ENCODE data around the gene MOB3A.
A peak's percentile ranks its signal among the peaks of the same experiment; 100 is the strongest.
"Not testable (repeated sequence)": the region's sequence is repeated elsewhere in the genome, so short reads cannot be mapped to it uniquely, and the experiment has no call there.

MOB3A gene

DNA sequence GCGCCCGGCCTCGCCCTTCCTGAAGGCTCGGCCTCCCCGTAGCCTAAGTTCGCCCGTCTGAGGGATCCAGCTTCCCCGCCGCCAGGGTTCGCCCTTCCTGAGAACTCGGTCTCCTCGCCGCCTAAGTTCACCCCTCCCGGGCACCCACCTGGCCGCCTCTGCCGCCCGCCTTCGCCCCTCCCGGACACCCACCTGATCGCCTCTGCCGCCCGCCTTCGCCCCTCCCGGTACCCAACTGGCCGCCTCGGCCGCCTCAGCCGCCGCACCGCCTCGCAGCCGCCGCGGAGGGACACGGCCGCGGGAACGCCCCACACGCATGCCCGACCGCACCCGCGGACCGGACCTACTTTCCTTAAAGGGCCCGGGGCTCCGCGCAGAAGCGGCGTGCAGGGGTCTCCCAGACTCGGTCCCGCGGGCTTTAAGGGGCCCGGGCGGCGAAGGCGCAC is at the start of gene MOB3A:
Gene MOB3A, minus strand, starts transcription at position 293 of the 446 bp plus-strand sequence. CDS start 17,766 bp downstream, outside the sequence.
- DNase-seq, result no peak

DNA sequence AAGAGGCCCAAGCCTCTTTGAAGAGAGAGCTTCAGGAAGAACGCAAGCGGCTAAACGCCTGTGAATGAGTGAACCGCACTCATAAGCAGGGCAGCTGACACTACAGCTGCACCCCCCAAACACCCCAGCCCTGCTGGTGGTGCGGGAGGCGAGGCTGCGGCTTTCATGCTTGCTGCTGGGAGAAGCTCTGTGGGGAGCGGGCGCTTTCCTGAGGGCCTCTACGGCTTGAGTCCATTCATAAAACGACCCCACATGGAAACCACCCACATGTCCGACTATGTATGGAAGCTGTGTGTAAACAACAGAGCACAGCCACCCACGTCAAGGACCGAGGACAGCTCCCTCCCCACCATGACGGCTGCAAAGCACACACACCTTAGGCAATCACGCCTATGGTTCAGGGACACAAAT is 49.7 kb upstream of the MOB3A start:
- DNase-seq, result no peak

DNA sequence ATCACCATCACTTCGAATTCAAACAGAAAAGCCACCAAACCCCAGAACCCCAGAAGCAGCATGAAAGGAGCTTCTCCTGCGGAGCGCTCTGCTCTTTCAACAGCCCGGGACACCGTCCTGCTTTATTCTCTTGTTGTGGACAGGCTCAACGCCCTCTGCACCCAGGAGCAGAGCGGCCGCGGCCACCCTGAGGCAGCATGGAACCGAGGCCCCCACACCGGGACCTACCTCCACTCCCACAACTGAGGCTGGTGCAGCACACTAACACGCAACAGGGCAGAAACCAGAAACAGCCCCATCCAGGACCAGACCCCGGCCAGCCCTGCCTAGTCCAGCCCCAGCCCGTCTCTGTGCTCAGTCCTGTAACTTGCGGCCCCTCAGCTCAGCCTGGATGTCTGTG is 48.1 kb upstream of the MOB3A start:
- no peak for DNase-seq

DNA sequence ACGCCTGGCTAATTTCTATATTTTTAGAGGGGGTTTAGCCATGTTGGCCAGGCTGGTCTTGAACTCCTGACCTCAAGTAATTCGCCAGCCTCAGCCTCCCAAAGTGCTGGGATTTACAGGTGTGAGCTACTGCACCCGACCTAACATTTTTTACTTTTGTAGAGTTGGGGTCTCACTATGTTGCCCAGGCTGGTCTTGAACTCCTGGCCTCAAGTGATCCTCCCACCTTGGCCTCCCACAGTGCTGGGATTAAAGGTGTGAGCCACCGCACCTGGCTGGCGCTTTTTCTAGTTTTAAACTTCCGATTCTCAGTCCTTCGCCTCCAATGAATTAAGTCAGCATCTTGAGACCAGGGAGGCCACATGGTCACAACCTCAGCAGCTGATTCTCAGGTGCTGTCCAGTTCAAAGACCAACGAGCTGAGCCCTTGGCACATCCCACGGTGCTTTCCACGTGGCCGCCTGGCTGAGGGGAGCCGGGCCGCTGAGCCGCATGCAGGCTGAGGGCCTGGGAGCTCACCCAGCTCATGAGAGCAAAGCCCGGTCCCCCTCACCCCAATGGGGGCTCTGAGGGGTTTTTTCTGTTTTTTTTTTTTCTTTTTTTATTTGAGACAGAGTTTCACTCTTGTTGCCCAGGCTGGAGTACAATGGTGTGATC is 46.2 kb upstream of the MOB3A start:
- DNase-seq, result no peak

DNA sequence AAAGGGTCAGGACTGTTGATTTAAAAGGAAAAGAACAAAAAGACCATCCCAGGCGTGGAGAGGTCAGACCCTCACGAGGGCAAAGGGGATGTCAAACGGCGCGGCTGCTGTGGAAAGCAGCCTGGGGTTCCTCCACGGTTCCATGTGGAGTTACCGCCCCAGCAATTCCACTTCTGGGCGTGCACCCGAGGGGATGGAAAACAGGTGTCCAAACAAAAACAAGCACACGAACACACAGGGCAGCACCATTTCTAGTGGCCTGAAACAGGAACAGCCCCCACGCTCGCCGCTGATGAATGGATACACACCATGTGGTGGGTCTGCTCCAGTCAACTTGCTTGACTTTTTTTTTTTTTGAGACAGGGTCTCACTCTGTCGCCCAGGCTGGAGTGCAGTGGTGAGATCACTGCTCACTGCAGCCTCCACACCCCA is 44.0 kb upstream of the MOB3A start:
- DNase-seq, result no peak

DNA sequence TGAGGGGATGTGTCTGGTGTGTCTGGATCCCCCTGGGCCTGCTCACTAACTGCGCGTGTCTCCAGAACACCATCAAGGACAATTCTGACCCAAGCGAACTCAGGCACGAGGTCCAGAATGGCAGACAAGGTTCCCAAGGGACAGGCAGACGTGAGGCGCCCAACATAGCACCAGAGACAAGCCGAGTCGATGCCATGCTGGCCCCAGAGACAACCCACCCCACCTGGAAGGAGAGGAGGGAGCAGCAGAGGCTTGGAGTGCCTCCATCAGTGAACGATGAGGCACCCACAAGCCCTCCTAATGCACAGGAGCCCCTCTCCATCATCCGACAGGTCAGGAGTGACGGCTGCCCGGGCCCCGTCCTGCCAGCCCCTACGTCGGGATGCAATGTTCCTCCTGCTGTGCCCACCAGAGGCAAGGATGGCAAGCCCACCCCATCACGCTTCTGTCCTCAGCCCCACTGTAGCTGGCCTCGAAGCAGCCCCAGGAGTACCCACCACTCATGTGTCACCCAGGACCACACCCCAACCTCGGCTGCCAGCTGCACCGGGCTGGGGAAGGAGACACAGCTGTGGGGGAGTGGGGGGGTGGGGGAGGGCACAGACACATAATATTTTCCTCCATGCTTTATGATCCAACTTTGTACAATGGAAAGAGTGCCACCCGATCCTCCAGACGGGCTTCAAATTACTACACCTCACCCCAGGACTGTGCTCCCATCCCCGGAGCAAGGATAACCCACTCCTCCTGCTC is 43.4 kb upstream of the MOB3A start:
- no peak for DNase-seq

DNA sequence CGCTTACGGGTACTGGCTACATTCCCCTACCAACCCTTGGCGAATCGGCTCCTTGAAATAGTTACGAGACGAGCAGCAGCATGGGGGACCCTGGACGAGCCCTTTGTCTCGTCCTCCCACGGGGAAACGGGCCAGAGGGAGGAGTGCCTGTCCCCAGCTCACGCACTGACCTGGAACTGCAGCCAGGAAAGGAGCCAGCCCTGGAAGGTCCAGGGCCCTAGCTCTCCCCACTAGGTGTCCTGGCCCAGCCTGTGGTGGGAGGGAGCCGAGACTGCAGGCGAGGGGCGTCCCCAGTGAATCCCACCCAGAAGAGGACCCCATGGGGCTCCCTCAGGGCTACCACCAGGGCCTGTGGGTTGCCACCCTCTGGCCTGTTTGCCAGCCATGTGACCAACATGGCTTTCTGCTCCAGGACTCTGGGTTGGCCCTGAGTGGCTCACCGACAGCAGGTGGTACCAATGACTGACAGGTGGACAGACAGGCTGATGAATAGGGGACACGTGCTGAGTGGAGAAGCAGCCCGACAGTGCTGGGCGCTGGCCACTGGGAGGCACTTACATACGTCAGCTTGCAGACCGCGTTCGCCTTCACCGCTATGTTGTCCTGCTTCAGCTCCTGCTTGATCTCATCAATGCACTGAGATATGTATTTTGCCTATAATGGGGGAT is 42.1 kb upstream of the MOB3A start:
- peak; percentile 20 for DNase-seq

DNA sequence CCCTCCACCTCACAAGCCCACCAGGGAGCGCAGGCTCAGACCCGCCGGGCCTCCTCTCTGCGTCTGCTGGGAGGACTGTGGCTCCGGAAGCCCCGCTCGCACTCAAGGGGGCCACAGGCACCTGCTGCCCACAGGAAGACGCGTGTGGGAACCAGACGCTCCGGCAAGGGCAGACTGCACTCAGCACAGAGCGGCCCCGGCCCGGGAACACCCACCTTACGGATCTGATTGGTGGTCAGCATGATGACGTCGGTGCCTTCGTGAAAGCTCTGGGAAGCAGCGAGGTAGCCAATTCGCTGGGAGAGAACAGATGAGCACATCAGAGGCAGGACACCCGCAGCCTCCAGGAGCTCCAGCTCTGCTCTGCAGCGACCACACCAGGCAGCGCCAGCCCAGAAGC is 40.7 kb upstream of the MOB3A start:
- DNase-seq, result no peak

DNA sequence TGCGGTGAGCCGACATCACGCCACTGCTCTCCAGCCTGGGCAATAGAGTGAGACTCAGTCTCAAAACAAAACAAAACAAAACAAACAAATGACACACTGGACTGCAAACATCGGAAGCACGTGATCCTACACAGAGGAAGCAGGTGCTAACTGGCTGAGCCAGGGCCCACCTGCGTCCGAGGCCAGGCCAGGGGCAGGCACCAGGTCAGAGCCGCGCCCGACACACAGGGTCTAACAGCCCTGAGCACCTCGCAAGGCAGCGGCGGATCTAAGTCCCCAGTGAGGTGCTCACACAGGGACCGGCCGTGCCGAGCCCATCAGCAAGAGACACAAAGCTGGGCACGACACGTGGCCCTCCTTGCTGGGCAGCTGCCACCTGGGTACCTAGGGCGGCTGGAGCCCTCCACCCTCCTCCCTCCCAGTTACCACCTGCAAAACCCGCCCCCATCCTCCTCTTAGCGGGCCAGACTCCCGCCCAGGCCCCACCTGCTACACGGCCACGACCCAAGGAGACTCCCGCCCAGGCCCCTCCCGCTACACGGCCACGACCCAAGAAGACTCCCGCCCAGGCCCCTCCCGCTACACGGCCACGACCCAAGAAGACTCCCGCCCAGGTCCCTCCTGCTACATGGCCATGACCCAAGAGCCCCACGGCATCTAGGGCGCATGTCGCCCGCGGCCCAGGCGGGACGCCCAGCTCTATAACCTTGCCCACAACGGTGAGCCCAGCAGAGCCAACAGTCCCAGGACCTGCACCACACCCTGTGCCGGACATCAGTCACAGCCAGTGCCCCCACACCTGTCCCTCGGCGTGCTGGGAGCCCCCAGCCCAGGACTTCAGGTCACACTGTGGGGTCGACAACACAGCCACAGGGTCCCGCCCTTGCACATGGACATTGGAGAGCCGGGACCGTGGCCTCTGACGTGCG is 39.6 kb upstream of the MOB3A start:
- DNase-seq, result no peak

DNA sequence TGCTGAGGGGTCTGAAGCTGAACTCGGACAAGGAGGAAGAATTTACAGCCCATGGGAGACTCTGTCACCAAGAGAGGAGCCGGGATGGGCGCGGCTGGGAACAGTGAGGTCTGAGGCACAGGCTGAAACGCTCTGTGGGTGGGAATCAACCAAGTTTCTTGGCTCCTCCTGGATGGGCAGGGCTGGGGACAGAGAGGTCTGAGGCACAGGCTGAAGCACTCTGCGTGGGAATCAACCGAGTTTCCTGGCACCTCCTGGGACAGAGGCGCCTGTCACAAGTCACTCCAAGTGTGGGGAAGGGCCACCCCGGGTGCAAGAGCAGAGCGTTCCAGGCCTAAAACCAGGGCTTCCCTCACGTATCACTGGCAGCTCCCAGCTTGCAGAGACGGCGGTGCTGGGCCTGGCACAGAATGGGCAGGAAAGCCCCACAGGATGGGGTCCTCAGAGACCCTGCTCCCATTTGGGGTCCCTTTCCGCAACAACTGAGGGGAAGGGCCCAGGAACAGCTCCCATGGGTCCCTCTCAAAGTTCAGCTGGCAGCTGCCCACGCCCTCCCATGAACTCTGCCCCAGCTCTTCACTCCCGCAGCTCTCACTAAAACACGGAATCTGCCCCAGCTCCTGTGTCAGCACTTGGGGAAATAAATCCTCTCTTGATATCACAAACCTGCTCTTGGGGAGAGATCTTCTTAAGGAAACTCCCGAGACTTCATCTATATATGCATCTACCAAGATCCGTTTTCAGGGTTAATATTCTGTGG is 36.8 kb upstream of the MOB3A start:
- DNase-seq, result no peak

DNA sequence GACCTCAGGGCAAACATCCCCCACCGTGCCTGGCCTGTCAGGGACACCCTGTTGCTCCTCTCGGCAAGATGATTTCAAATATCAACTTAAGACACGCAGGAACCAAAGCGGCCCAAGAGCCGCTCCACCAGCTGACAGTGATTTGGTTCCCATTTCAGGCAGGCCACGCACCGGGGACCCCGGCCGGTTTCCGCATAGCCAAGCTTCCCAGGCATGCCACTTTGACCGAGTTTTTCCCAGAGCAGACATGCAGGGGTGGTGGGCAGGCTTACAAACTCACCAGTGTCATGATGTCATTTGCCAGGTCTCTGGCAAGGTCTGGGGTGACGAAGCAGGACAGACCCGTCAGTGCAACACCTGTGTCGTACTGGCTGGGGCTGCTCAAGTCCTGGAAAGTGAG is 36.1 kb upstream of the MOB3A start:
- DNase-seq, result no peak

DNA sequence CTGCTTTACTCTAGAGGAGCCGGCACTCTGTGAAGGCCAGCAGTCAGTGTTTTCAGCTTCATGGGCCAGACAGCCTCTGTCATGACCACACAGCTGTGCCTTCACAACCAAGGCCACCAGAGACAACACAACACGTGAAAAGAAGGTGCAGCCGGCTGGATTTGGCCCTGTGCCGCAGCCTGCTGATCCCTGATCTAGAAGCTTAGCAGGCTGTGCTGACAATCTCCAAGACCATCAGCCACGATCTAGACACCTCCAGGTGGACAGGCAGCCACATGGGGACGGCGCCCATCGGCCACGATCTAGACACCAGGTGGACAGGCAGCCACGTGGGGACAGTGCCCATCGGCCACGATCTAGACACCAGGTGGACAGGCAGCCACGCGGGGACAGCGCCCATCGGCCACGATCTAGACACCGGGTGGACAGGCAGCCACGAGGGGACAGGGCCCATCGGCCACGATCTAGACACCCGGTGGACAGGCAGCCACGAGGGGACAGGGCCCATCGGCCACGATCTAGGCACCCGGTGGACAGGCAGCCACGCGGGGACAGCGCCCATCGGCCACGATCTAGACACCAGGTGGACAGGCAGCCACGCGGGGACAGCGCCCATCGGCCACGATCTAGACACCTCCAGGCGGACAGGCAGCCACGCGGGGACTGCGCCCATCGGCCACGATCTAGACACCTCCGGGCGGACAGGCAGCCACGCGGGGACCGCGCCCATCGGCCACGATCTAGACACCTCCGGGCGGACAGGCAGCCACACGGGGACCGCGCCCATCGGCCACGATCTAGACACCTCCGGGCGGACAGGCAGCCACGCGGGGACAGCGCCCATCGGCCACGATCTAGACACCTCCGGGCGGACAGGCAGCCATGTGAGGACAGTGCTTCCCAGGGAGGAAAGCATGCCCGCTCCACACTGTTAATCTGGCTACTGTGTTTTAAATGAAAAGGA is 35.2 kb upstream of the MOB3A start:
- DNase-seq, result not testable (repeated sequence)

DNA sequence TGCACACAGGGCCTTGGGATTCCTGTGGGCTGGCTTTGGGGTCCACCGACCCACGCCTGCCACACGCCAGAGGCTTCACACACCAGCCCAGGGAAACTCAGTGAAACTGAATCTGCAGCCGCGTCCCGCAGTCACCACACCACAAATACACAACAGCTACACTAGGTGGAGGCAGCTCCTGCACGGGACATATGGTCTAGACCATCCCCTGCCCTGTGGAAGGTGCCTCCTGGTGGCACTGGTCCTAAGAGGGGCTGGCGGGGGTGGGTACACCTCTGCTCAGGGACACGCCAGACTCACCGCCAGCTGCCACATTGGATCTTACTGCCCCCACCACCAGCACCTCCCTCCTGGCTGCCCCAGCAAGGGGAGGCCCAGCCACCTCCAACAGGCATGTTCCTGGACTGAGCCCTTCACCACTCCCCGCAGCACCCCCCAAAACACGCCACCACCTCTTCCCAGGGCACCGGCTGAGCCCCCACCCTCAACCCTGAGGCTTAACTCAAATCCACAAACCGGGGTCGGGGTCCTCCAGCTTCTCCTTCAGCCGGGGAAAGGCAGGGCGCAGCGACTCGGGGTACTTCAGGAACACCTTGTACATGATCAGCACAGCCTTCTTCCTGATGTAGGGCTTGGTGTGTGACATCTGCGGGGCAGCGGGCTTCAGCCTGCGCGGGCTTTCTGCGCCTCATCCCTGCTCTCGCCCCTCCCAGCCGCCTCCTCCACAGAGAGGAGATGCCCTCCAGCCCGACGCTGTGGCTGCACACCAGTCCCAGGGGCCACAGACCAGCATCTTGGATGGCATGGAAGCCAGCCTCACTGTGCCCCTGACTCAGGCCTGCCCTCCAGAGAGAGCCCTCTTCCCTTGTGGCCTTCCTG is 34.0 kb upstream of the MOB3A start:
- no peak for DNase-seq

DNA sequence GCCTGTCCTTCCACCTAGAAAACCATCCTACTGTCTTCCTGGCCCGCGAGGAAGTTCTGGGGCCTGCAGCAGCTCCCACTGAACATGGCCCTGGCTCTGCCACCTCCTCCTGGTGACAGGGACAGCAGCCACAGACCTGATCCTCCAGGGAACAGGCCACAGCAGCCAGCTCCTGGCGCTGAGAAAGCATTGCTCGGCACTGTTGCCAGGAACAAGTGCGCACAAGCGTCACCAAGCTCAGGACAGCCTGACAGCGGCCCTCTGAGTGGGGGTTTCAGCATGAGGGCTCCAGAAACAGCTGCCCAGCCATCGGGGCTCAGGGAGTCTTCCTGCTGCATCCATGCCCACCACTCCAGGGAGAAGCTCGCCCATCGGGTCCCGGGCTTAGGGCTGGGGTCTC is 33.4 kb upstream of the MOB3A start:
- no peak for DNase-seq

DNA sequence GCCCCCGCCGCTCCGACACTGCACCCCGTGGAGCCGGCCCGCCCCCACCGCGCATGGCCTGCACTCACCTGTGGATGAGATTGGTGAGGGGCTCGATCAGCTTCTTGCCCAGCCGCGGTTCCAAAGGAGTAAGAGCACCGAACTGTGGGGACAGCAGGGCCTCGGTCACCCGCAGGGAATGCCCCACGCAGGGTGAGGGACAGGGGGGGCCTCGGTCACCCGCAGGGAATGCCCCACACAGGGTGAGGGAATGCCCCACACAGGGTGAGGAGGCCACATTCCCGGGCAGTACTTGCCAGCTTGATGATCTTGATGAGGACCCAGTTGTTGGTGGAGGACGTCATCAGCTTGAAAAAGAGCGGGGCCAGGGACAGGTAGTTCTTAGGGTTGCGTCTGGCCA is 32.9 kb upstream of the MOB3A start:
- DNase-seq, result no peak

DNA sequence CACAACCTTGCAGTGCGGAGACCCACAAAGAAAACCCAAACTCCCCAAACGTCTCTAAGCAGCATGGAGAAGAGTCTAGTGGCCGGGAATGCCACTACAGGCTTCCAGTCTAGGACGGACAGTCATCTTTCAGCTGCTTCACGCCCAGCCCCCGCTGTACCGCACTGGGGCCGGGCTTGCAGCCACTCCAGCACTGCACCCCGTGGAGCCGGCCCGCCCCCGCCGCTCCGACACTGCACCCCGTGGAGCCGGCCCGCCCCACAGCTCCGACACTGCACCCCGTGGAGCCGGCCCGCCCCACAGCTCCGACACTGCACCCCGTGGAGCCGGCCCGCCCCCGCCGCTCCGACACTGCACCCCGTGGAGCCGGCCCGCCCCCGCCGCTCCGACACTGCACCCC is 32.1 kb upstream of the MOB3A start:
- DNase-seq, result not testable (repeated sequence)

DNA sequence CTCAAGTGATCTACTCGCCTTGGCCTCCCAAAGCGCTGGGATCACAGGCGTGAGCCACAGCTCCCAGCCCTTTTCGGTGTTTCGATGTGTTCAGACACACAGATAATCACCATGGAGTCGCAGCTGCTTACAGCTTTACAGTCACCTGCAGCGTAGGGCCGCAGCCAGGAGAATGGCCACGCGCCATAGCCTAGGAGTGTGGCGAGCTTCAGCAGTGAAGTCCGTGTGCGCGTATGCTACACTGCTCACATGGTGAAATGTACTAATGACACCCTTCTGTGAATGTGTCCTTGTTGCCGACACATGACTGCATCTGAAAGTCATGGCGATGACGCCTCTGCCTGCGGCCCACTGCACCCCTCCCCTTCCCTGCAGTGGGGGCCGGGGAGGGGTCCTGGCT is 31.6 kb upstream of the MOB3A start:
- no peak for DNase-seq

DNA sequence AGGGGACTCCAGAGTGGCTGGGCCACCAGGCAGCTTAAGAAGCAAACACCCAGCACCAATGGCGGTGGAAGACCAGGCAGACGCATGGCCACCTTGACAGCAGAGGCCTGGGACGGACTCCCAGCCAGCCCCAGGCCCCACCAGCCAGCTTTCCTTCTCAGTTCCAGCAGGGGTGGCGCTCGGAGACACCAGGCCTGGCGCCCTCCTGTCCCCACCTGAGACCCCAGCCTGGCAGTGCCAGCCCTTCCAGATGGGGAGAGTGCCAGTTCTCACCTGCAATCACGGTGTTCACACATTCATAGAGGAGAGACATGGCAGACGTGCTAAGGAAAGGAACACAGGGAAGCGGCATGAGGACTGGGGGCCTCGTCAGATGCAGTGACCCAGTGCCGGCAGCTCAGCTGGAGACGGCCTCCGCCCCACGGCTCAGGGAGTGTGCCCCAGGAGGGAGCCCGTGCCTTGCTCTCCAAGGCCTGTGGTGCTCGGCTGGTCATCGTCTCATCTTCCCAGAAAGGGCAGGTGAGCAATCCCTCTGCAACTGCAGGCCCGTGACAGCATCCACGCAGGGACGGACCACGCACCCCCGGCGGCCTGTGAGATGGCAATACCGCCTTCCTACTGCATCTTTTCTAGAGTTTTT is 30.9 kb upstream of the MOB3A start:
- DNase-seq, result no peak

DNA sequence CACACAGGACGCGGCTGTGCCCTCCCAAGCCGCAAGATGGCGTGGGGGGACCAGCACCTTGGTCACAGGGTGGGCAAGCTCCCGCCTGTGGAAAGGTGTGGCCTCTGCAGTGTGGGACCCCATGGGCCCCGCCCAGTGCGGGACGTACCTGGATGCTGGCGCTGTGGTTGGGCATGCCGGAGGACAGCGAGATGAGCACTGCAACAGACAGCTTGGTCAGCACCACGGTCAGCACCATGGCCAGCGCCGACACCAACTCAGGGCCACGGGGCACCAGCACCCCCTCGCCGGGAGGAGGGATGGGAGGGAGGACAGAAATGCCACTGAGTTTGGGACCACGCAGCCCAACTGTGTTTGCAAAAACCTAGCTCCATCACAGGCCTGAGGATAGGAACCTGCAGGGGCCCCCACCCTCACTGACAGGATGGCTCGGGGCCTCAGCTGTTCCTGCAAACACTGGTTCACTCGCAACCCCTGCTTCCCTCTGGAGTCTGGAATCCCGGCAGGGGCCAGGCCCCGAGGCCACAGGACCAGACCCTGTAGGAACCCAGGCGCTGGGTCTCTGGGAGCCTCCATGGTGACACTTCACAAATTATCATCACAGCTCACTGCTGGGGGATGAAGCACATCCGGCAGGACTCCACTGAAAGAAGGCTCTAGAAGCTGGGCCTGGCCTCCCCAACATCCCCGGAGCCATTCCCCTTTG is 27.7 kb upstream of the MOB3A start:
- DNase-seq, result no peak
